Measurements from ENCODE around the gene TOLLIP. TPM values are rescaled to one million over a fixed set of nuclear protein-coding genes. Genes with fewer than 3 reads are reported as not detected.

The TOLLIP gene
- total and polyA plus RNA-seq, 2 of the 4 experiments (the other 2 are of a cell fraction): 19.7 to 42.9 TPM

DNA sequence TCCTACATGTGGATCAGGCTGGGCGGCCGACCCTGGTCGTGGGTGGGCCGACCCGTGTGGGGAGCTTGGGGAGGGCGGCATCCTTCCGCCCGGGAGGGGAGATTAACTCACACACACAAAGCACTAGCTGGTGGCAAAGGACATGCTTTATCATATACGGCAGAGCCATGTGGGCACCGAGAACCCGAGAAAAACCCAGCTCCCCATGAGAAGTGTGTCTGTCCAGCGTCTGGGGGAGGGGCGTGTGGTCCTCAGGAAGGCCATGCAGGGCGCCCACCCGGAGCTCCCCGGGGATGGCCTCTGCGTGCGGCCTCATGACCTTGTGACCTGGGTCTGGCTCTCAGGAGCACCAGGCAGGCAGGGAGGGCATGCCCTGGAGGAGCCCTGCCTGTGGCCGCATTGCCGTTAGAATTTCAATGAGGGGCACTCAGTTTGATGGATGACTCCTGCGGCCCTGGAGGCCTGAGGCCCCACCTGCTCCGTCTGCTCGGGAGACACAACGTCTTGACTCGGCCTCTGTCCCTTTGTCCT is 39.4 kb upstream of the TOLLIP start:
- H3K4me1 ChIP-seq (ENCODE audit: control insufficient read depth, insufficient read depth, low read length): no peaks in the 10 kb centered on the region
- H3K14ac ChIP-seq (replicated peaks; ENCODE audit: low read depth, low read length): no peak overlapping the region
- H2BK20ac ChIP-seq (ENCODE audit: low read depth, low read length): no peak overlapping the region
- H3K4me3 ChIP-seq (ENCODE audit: insufficient read depth, low read depth, low read length): no peak overlapping the region
- H3K79me1 ChIP-seq (ENCODE audit: low read depth in 1 of 2, low read length in 2 of 2): no peaks in the 10 kb centered on the region
- ChIA-PET CTCF (no interaction called here), POLR2A (ENCODE audit: unreplicated experiment) (interaction anchor here (0.6 kb wide), 1 partner anchor 13 kb away, joined by 4 read pairs; no protein-coding TSS in a partner anchor)
- H3K27ac ChIP-seq (ENCODE audit: insufficient read depth, low read length): no peak overlapping the region
- H2AK5ac ChIP-seq (ENCODE audit: low read depth, low read length): no peak overlapping the region
- BruUV-seq (replicated peaks): no TSS peak
- DNase-seq: no peak
- no peak overlapping the region for H2AFZ ChIP-seq (replicated peaks; ENCODE audit: low read length, poor library complexity)
- H4K91ac ChIP-seq (ENCODE audit: insufficient read depth, low read depth, low read length): no peak overlapping the region
- no peak overlapping the region for H3K4ac ChIP-seq (ENCODE audit: low read depth, low read length)
- H2AK9ac ChIP-seq (replicated peaks; ENCODE audit: low read depth, low read length, poor library complexity): no peak overlapping the region
- H3K23ac ChIP-seq (ENCODE audit: low read depth, low read length): no peak overlapping the region
- no peak overlapping the region for H3K56ac ChIP-seq (ENCODE audit: extremely low read depth, insufficient read depth, low read length)
- no peak overlapping the region for H2BK15ac ChIP-seq (ENCODE audit: low read depth, low read length)
- no peaks in the 10 kb centered on the region for H4K20me1 ChIP-seq (ENCODE audit: insufficient read depth, low read length)
- 35% methylated on average over 7 of the region's 25 CpGs; no CpG with 5 or more reads in 1 of the 2 experiments for WGBS, 2 experiments (ENCODE audit: extremely low coverage in 2 of 2, insufficient read length in 1 of 2)
- no peaks in the 10 kb centered on the region for H3K9me1 ChIP-seq (ENCODE audit: insufficient read depth, low read length)
- no peak overlapping the region for H4K8ac ChIP-seq (ENCODE audit: low read depth in 2 of 2, low read length in 2 of 2)
- dilution Hi-C loops (cut with HindIII; ENCODE audit: low sequenced_read_pairs, unreplicated experiment) (no loop called here), intact Hi-C loops (cut with micrococcal nuclease) (no loop called here), in situ Hi-C loops (cut with MboI; ENCODE audit: low sequenced_read_pairs) (no loop called here)
- H3K4me2 ChIP-seq (ENCODE audit: low read depth, low read length): no peak overlapping the region
- H3K36me3 ChIP-seq (ENCODE audit: control insufficient read depth, insufficient read depth, low read length): no peaks in the 10 kb centered on the region
- no peak overlapping the region for H2BK5ac ChIP-seq (ENCODE audit: low read depth, low read length, poor library complexity, severe bottlenecking)
- no peaks in the 10 kb centered on the region for H3K9me3 ChIP-seq (ENCODE audit: control insufficient read depth, insufficient read depth, low read length)
- no peak overlapping the region for H3K18ac ChIP-seq (ENCODE audit: low read depth, low read length)
- ATAC-seq (ENCODE audit: low read depth): no peak
- peaks cover 39% of the 10 kb centered on the region for H3K27me3 ChIP-seq (ENCODE audit: control insufficient read depth, insufficient read depth, low read length)
- TF ChIP-seq FOS (IDR thresholded peaks at IDR 0.05; ENCODE audit: low read depth, low read length) (no peak), MXI1 (IDR thresholded peaks at IDR 0.05; ENCODE audit: borderline replicate concordance, low read depth, low read length) (no peak), CEBPB (IDR thresholded peaks at IDR 0.05; ENCODE audit: low read depth, low read length) (no peak), RCOR1 (IDR thresholded peaks at IDR 0.05; ENCODE audit: insufficient replicate concordance, low read length) (no peak), SMC3 (IDR thresholded peaks at IDR 0.05; ENCODE audit: low read depth, low read length) (no peak)
- no peak overlapping the region for H4K5ac ChIP-seq (ENCODE audit: low read depth, low read length)
- no peak overlapping the region for H2BK120ac ChIP-seq (ENCODE audit: low read depth, low read length)
- no peak overlapping the region for H3K9ac ChIP-seq (ENCODE audit: low read depth, low read length)

All from IMR-90 (cell line).